Spinal cord (tissue), 10 donors: ENCODE measurements around the gene GPR153. TPM values are rescaled to one million over a fixed set of nuclear protein-coding genes. Genes with fewer than 3 reads are reported as not detected.

ENCODE experiments used
- DNase-seq, 6 donors: peaks; one replicate each; pipeline versions ENCODE4 v3.0.0 to v3.0.0-alpha.2; 2013 to 2015; ENCODE audit warnings: low spot score in 6 of 6, low read depth in 4 of 6
- H3K27ac ChIP-seq: one replicate; pipeline ENCODE4 v1.5.1; 2013; ENCODE audit warnings: low read depth, low read length, control low read depth
- H3K27me3 ChIP-seq: one replicate; pipeline ENCODE4 v1.6.1; 2013; ENCODE audit warnings: low read length; ENCODE audit not compliant: control insufficient read depth, insufficient read depth
- H3K36me3 ChIP-seq: one replicate; pipeline ENCODE4 v1.6.1; 2013; ENCODE audit warnings: low read length; ENCODE audit not compliant: control insufficient read depth, insufficient read depth
- H3K4me1 ChIP-seq: one replicate; pipeline ENCODE4 v1.6.1; 2013; ENCODE audit warnings: low read length; ENCODE audit not compliant: control insufficient read depth, insufficient read depth
- H3K4me3 ChIP-seq: one replicate; pipeline ENCODE4 v1.5.1; 2013; ENCODE audit warnings: low read depth, low read length, control low read depth
- H3K9me3 ChIP-seq: one replicate; pipeline ENCODE4 v1.6.1; 2013; ENCODE audit warnings: low read length; ENCODE audit not compliant: control insufficient read depth, insufficient read depth
- WGBS: methylation state at CpG from one replicate; pipeline ENCODE4 v1.1.5; 2013; ENCODE audit warnings: missing lambda C conversion rate; ENCODE audit not compliant: insufficient coverage; 5-methylcytosine and 5-hydroxymethylcytosine counted together
- polyA plus RNA-seq, 2 donors: library from polyadenylated mRNA; unstranded; fragments of 120-200 nt; gene quantifications; one replicate each; pipeline ENCODE4 v1.2.1, GENCODE V29; 2013; ENCODE audit not compliant: insufficient read length in 2 of 2
- total RNA-seq, 2 donors: library from RNA; depleted of rRNA in 1 of 2; stranded (reverse); fragments of 120-200 nt in 1 of 2; fragments of >200 nt in 1 of 2; gene quantifications; one replicate each; pipeline versions ENCODE4 v1.2.3 to v1.2.4, GENCODE V29; 2013 to 2014
- donor health status: healthy.

Gene GPR153
- total and polyA plus RNA-seq, 4 donors: 9.3 to 49.5 (median 27.6) TPM

DNA sequence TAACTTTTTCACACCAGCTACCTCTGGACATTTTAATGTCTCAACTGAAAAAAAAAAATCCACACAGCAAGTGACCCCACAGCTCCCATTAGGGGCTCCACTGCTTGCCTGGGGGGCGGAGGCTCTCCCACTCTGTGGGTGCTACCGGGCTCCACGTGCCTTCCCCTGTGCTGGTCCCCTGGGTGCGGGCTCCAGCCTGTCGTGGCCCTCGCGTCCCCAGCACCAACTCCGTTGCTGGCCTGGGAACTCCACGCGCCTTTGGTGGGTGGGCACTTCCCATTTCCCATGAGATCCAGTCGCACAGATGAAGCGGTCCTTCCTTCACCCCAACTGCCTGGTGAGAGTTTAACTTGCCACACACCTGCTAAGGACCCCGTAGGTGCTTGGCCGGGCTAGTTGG lies 27.1 kb upstream of the GPR153 start:
- Histone ChIP-seq H3K4me3 (no peak overlapping the region), H3K27ac (peak overlapping the region; percentile 44), H3K36me3 (peaks cover 65% of the 10 kb centered on the region), H3K4me1 (peaks cover 57% of the 10 kb centered on the region), H3K27me3 (no peaks in the 10 kb centered on the region), H3K9me3 (no peaks in the 10 kb centered on the region)
- 86% methylated on average over 14 of the region's 14 CpGs for WGBS
- DNase-seq: no peak

DNA sequence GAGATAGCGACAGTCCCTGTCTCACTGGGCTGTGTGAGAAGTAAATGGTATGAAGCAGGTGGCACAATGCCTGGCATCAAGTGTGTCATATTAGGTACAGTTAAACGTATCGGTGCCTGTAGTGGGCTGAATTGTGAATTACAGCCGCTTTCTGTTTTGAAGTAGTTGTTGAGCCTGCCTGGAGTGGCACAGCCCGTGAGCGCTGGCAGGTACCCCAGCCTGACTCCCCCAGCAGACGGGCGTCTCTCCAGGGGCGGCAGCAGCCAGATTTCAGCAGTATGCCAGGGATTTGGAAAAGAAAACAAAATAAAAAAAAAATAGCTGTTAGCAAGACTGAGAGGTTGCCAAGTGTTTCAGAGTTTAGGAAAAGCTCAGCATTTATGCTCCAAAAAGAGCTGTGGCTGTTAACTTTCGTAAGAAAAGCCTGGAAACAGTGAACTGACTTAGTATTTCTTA lies 26.6 kb upstream of the GPR153 start:
- no peaks in the 10 kb centered on the region for H3K27me3 ChIP-seq
- no peak overlapping the region for H3K4me3 ChIP-seq
- 55% methylated on average over 10 of the region's 10 CpGs for WGBS
- peak in 2 of 6 donors; percentile 49 to 96 for DNase-seq
- peaks cover 55% of the 10 kb centered on the region for H3K4me1 ChIP-seq
- peak overlapping the region; percentile 44 for H3K27ac ChIP-seq
- no peaks in the 10 kb centered on the region for H3K9me3 ChIP-seq
- peaks cover 67% of the 10 kb centered on the region for H3K36me3 ChIP-seq

DNA sequence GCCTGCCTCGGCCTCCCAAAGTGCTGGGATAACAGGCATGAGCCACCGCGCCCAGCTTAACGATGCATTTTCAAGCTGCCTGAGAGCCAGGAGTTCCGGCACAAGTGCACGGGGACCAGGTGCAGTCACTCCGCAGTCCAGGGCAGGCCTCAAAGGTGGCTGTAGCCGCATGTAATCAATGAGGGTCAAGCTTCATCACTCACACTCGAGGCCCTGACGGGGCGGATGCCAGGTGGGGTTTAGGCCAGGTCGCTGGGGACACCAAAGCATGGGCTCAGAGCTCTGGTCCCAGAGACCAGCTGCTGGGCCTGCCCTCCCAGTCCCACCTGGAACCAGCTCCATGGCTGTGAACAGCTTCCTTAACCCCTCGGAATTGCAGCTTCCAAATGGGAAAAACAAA lies 26.1 kb upstream of the GPR153 start:
- no peak for DNase-seq
- H3K27me3 ChIP-seq: no peaks in the 10 kb centered on the region
- H3K9me3 ChIP-seq: no peaks in the 10 kb centered on the region
- peaks cover 69% of the 10 kb centered on the region for H3K36me3 ChIP-seq
- peaks cover 51% of the 10 kb centered on the region for H3K4me1 ChIP-seq
- no peak overlapping the region for H3K4me3 ChIP-seq
- peak overlapping the region; percentile 44 for H3K27ac ChIP-seq
- 85% methylated on average over 12 of the region's 13 CpGs for WGBS

DNA sequence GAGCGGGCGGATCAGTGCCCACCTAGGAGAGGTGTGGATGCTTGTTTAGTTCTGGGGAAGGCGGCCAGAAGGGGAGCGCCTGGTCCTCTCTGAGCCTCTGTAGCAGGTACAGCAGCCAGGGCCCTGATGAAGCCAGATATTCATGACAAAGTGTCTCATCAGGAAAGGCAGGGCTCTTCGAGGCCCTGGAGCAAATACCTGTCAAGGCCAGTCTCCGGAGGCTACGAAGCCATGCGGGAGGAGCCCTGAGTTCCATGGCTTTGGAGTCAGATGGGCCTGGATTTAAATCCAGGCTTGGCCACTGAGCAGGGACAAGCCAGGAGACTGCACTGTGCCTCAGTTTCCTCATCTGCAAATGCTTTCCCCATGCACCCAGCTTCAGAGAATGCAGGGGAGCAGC lies 25.4 kb upstream of the GPR153 start:
- WGBS: 99% methylated on average over 8 of the region's 8 CpGs
- Histone ChIP-seq H3K9me3 (no peaks in the 10 kb centered on the region), H3K4me3 (no peak overlapping the region), H3K27ac (no peak overlapping the region), H3K36me3 (peaks cover 69% of the 10 kb centered on the region), H3K4me1 (peaks cover 43% of the 10 kb centered on the region), H3K27me3 (no peaks in the 10 kb centered on the region)
- DNase-seq: no peak

DNA sequence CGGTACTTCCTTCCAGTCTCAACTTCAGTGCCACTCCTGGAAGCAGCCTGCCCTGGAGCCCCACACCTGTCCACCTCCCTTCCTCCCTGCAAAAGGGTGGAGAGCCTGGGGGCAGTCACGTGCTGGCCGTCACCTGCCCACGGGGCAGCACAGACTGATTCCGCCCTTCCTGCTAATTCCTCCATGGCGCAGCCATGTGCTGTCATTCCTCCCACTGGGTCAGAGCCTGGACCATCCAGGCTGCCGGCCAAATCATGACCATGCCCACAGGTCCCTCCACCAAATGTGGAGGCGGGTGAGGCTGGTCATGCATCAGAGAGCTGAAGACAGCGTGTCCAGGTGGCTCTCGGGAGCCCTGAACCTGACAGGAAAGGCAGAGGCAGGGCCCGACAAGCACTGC lies 24.4 kb upstream of the GPR153 start:
- WGBS: 93% methylated on average over 11 of the region's 11 CpGs
- Histone ChIP-seq H3K4me1 (peaks cover 41% of the 10 kb centered on the region), H3K4me3 (no peak overlapping the region), H3K27ac (no peak overlapping the region), H3K27me3 (no peaks in the 10 kb centered on the region), H3K36me3 (peaks cover 73% of the 10 kb centered on the region), H3K9me3 (no peaks in the 10 kb centered on the region)
- DNase-seq: no peak

DNA sequence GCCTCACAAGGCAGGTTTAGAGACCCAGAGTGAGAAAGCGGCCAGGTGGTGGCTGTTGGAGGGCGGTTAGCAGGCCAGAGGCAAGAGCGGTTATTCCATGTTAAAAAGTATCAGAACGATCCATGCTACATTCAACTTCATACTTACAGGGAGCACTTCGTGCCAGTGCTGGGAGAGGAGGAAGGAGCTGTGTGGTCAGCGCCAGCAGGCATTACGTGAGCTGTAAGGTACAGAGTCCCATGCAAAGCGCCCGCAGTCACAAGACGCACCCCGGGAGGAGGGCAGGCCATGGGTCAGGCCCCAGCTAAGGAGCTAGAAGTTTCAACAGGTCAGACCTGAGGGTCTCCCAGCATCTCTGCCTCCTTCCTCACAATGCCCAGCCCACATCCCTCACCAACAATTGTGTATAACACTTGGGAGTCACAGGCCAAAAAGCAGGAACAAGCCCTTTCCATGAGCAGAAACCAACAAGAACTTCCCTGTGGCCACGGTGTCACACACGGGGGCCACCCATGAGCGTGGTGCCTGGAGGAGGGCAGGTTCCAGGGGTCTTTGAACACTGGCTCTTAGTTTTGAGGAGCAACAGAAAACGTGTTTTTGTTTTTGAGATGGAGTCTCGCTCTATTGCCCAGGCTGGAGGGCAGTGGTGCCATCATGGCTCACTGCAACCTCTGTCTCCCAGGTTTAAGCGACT lies 21.8 kb upstream of the GPR153 start:
- Histone ChIP-seq H3K4me3 (no peak overlapping the region), H3K9me3 (no peaks in the 10 kb centered on the region), H3K27me3 (no peaks in the 10 kb centered on the region), H3K4me1 (peaks cover 36% of the 10 kb centered on the region), H3K27ac (no peak overlapping the region), H3K36me3 (peaks cover 81% of the 10 kb centered on the region)
- over 99% methylated on average over 10 of the region's 17 CpGs for WGBS
- no peak for DNase-seq

DNA sequence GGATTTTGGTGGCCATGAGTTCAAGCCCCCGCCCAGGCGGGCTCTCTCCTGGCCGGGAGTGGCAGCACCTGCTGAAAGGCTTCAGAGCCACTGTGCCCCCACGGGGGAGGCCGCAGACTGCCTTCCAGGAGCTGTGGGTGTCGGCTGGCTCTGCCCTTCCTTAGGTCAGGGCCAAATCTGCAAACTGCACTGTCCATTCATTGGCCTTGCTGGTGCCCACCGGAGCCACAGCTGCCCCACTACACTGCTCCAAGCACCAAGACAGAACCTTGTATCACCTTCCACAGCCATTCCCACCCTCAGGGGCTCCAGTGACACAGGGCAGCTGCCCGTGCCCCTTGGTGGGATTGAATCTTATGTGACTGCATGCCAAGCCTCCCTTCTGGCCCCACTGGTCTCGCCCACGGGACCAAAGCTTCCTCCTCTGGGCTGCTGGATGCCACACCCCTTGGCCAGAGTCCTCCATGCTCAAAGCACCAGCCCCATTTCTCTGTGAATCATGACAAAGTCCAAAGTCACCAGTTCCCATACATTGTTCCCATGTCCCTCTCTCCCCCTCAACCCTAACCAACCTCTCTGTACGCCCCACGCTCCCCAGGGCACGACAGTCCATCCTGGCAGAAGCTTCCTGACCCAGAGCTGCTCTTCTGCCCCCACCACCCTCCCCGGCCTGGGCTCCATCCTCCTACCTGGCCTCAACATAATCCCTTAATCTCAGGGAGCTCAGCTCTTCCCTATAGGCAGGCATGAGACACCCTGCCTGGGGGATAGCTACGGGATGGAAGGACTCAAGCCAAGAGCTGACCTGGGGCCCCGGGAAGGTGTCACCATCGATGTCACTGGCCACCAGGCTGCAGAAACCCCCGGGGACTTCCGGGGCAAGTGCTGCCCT lies 20.9 kb upstream of the GPR153 start:
- Histone ChIP-seq H3K4me3 (no peak overlapping the region), H3K27me3 (no peaks in the 10 kb centered on the region), H3K36me3 (peaks cover 82% of the 10 kb centered on the region), H3K4me1 (peaks cover 35% of the 10 kb centered on the region), H3K9me3 (no peaks in the 10 kb centered on the region), H3K27ac (no peak overlapping the region)
- WGBS: 93% methylated on average over 19 of the region's 19 CpGs
- no peak for DNase-seq

DNA sequence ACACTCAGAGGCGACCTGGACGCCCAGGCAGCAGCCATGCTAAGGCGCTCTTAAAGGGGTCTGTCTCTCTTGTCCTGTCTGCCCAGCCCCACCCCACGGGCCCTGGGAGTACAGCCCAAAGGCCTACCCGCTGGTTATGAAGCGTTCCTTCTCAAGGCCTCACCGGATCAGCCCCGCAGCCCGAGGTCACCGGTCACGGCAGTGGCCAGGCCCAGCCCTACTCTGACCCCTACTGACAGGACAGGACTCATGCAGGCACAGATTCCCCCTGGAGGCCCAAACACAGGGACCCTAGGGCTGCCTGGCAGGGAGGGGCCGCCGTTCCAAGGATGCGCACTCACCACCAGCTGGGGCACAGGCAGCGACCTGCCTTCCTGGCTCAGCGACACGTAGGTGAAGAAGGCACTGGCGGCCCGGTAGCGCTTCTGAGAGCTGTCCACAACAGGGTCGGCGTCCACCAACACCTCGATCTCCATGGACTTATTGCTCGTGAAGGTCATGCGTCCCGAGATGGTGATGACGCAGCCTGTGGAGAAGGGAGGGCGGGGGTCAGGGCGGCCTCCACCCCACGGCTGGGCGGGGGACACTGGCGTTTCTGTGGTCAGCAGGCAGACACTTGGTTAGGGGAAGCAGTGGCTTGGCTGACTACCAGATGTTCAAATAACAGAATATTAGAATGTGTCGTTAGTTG lies 20.0 kb upstream of the GPR153 start:
- no peak for DNase-seq
- H3K9me3 ChIP-seq: no peaks in the 10 kb centered on the region
- H3K4me3 ChIP-seq: no peak overlapping the region
- no peaks in the 10 kb centered on the region for H3K27me3 ChIP-seq
- 76% methylated on average over 33 of the region's 33 CpGs for WGBS
- H3K36me3 ChIP-seq: peaks cover 85% of the 10 kb centered on the region
- peaks cover 38% of the 10 kb centered on the region for H3K4me1 ChIP-seq
- H3K27ac ChIP-seq: no peak overlapping the region

DNA sequence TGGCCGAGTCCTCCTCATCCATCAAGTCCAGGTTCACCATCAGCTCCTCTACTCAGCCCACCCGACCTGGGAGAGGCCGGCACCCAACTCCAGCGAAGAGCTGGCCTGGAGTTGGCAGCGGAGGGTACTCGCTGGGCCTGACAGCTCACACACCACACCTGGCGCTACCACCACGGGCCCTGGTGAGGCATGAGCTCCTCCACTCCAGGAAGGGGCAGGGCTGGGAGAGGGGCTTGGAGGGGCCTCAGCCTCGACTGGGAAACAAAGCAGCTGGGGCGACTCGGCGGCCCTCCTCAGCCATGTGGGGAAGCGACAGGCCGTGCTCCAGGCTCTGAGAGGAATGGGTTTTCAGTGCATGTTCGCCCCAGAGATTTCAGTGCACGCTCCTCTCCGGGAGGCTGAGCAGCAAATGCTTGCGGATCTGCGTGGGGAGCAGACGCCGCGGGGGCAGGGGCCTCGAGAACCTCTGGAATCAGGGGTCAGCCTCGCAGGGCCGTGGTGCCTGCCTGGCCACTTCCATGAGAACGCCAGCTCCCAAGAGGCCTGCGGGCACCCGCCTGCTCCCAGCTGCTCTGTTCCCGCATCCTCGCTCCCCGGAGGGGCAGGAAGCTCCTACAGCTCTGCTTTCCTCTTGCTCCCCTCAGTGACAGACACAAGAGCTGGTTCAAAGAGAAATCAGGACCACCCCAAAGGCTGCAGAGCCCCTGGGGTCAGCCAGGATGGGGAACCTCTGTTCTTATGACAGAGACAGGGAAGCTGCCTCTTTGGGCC lies 18.9 kb upstream of the GPR153 start:
- WGBS: 79% methylated on average over 25 of the region's 31 CpGs
- H3K36me3 ChIP-seq: peaks cover 80% of the 10 kb centered on the region
- H3K9me3 ChIP-seq: no peaks in the 10 kb centered on the region
- no peak for DNase-seq
- no peaks in the 10 kb centered on the region for H3K27me3 ChIP-seq
- no peak overlapping the region for H3K27ac ChIP-seq
- peaks cover 43% of the 10 kb centered on the region for H3K4me1 ChIP-seq
- H3K4me3 ChIP-seq: no peak overlapping the region
